Peyer's patch (tissue), 4 donors: ENCODE data around the gene ACOT13. TPM values are rescaled to one million over a fixed set of nuclear protein-coding genes. Genes with fewer than 3 reads are reported as not detected.

Experiments used
- DNase-seq, 3 donors: peaks; one replicate each; pipeline ENCODE4 v3.0.0-alpha.2; 2017 to 2019
- H3K27ac ChIP-seq, 4 donors: fragments of 200-600 bp; sonication (generic); one replicate each; pipeline ENCODE4 v1.5.1; 2016 to 2019
- H3K27me3 ChIP-seq, 2 donors: fragments of 200-600 bp; sonication (generic); one replicate each; pipeline ENCODE4 v1.5.1; 2019
- H3K36me3 ChIP-seq, 3 donors: fragments of 200-600 bp; sonication (generic); one replicate each; pipeline ENCODE4 v1.5.1; 2016 to 2019
- H3K4me1 ChIP-seq, 4 donors: fragments of 200-600 bp; sonication (generic); one replicate each; pipeline ENCODE4 v1.5.1; 2016 to 2019
- H3K4me3 ChIP-seq, 4 donors: fragments of 200-600 bp; sonication (generic); 1 replicate in 3 of 4; 2 replicates in 1 of 4; pipeline ENCODE4 v1.5.1; 2016 to 2019; ENCODE audit warnings: mild to moderate bottlenecking in 1 of 4
- H3K9me3 ChIP-seq, 4 donors: fragments of 200-600 bp; sonication (generic); one replicate each; pipeline ENCODE4 v1.5.1; 2016 to 2019; ENCODE audit warnings: mild to moderate bottlenecking in 1 of 4
- CTCF ChIP-seq, 6 experiments: fragments of 450-650 bp in 4 of 6; fragments of 200-600 bp in 2 of 6; sonication (generic) in 1 of 6; IDR thresholded peaks; one replicate each; pipeline ENCODE4 v1.5.1; 2017 to 2019; ENCODE audit warnings: antibody characterized with exemption in 6 of 6, mild to moderate bottlenecking in 3 of 6, moderate library complexity in 1 of 6
- POLR2A ChIP-seq, 2 donors: fragments of 450-650 bp; IDR thresholded peaks; one replicate each; pipeline ENCODE4 v1.5.1; 2017; ENCODE audit warnings: antibody characterized with exemption in 2 of 2, mild to moderate bottlenecking in 2 of 2, moderate library complexity in 2 of 2
- total RNA-seq, 4 donors: library from RNA; depleted of rRNA; stranded (reverse); fragments of >200 nt; gene quantifications; one replicate each; pipeline ENCODE4 v1.1.0, GENCODE V29; 2016

The ACOT13 gene
- total RNA-seq, 4 donors from 2014 or later = 5.2 to 23.1 (median 9.1) TPM

GRCh38 chr6:24719125-24719971, 52.5 kb downstream of the ACOT13 start, which contains the start of gene C6orf62:
TSS of gene C6orf62 (minus strand) at chr6:24719154. CDS start at chr6:24718668, 486 bp downstream.
- peak; percentile 46 to 61 (median 59) for DNase-seq
- peaks cover 0 to 29% (median 17%) of the 10 kb centered on the region in 4 donors for H3K4me1 ChIP-seq

GRCh38 chr6:24720131-24720603, 53.3 kb downstream of the ACOT13 start:
- Histone ChIP-seq H3K4me3 (peak overlapping the region; percentile 75 to 91 (median 85)), H3K27me3 (no peaks in the 10 kb centered on the region), H3K4me1 (peaks cover 0 to 20% (median 14%) of the 10 kb centered on the region in 4 donors), H3K36me3 (peaks cover 0 to 13% (median 0%) of the 10 kb centered on the region in 3 donors), H3K9me3 (no peaks in the 10 kb centered on the region), H3K27ac (peak overlapping the region; percentile 96 to 100 (median 98))
- peak; percentile 42 to 82 (median 77) for DNase-seq
- TF ChIP-seq CTCF (IDR thresholded peaks at IDR 0.05) (no peak), POLR2A (IDR thresholded peaks at IDR 0.05) (no peak)

More at GRCh38 chr6:24719125-24719971, 52.5 kb downstream of the ACOT13 start, which contains the start of gene C6orf62:
- H3K9me3 ChIP-seq = no peaks in the 10 kb centered on the region
- peaks cover 0 to 21% (median 0%) of the 10 kb centered on the region in 3 donors for H3K36me3 ChIP-seq
- no peaks in the 10 kb centered on the region for H3K27me3 ChIP-seq
- no peak for TF ChIP-seq POLR2A (IDR thresholded peaks at IDR 0.05)
- TF ChIP-seq CTCF (IDR thresholded peaks at IDR 0.05) = no peak
- peak within 1 kb of the TSS; percentile 75 to 91 (median 85) for H3K4me3 ChIP-seq
- H3K27ac ChIP-seq = peak within 1 kb of the TSS; percentile 96 to 100 (median 98)

GRCh38 chr6:24720604-24721460, 54.0 kb downstream of the ACOT13 start:
- Histone ChIP-seq H3K36me3 (peaks cover 0 to 8% (median 0%) of the 10 kb centered on the region in 3 donors), H3K9me3 (no peaks in the 10 kb centered on the region), H3K27me3 (no peaks in the 10 kb centered on the region), H3K27ac (peak overlapping the region; percentile 96 to 100 (median 98)), H3K4me1 (peaks cover 0 to 16% (median 13%) of the 10 kb centered on the region in 4 donors), H3K4me3 (peak overlapping the region; percentile 75 to 91 (median 85))
- TF ChIP-seq CTCF (IDR thresholded peaks at IDR 0.05) = peak in 1 of 6 experiments; percentile 14
- TF ChIP-seq POLR2A (IDR thresholded peaks at IDR 0.05) = peak; percentile 99 to 100
- peak; percentile 100 for DNase-seq

- H3K4me3 ChIP-seq = peak overlapping the region; percentile 75 to 91 (median 85)
- H3K36me3 ChIP-seq = peaks cover 0 to 2% (median 0%) of the 10 kb centered on the region in 3 donors
- H3K9me3 ChIP-seq = no peaks in the 10 kb centered on the region
- TF ChIP-seq CTCF (IDR thresholded peaks at IDR 0.05) (no peak), POLR2A (IDR thresholded peaks at IDR 0.05) (peak; percentile 88 to 95)
- no peaks in the 10 kb centered on the region for H3K27me3 ChIP-seq
- H3K4me1 ChIP-seq = peaks cover 0 to 13% (median 6%) of the 10 kb centered on the region in 4 donors
- H3K27ac ChIP-seq = peak overlapping the region; percentile 96 to 100 (median 98)
- DNase-seq = peak in 2 of 3 donors; percentile 87 to 95
Measured at GRCh38 chr6:24721461-24722215, 54.8 kb downstream of the ACOT13 start.
